Panc1 (cell line): Measurements from ENCODE around the gene RASD1. TPM values are rescaled to one million over a fixed set of nuclear protein-coding genes. Genes with fewer than 3 reads are reported as not detected.

Experiments used
- ATAC-seq: fragments of 200-7000 bp; cut with Tn5 transposase; 2 replicates; pipeline ENCODE4 v1.9.1; 2020; ENCODE audit warnings: mild to moderate bottlenecking, moderate library complexity
- BruUV-seq: library from RNA; stranded (reverse); fragments of 400-500 nt; replicated peaks from 2 replicates; lab custom pipeline; 2021; lab: Mats Ljungman, UMichigan
- CTCF ChIA-PET: fragments of 300-600 bp; sonication (Branson Sonifier 250); formaldehyde crosslinking; loops from one replicate; lab custom pipeline; 2022; ENCODE audit warnings: antibody characterized with exemption; lab: Charles Lee
- POLR2A ChIA-PET: fragments of 300-600 bp; sonication (Branson Sonifier 250); formaldehyde crosslinking; loops from one replicate; lab custom pipeline; 2022; ENCODE audit warnings: antibody characterized with exemption; lab: Charles Lee
- DNase-seq: peaks from one replicate; pipeline ENCODE4 v3.0.0-alpha.2; 2010; ENCODE audit warnings: low read depth, low spot score
- H3K27ac ChIP-seq: 2 replicates; pipeline ENCODE4 v1.5.1; 2011; ENCODE audit warnings: mild to moderate bottlenecking, low read length, inconsistent platforms
- H3K27me3 ChIP-seq: fragments of 200-500 bp; sonication (Bioruptor generic); 2 replicates; pipeline ENCODE4 v1.6.0; 2014; ENCODE audit warnings: low read length, inconsistent platforms; ENCODE audit not compliant: control insufficient read depth, insufficient read depth
- H3K36me3 ChIP-seq: fragments of 200-500 bp; sonication (Bioruptor generic); 2 replicates; pipeline ENCODE4 v1.5.1; 2014; ENCODE audit warnings: inconsistent platforms, mild to moderate bottlenecking, low read length, moderate library complexity; ENCODE audit not compliant: control insufficient read depth, insufficient read depth
- H3K4me1 ChIP-seq: 2 replicates; pipeline ENCODE4 v1.5.1; 2011; ENCODE audit warnings: inconsistent platforms, mild to moderate bottlenecking, low read length, moderate library complexity; ENCODE audit not compliant: control insufficient read depth, insufficient read depth
- H3K4me3 ChIP-seq, 2 experiments: 2 replicates each; pipeline ENCODE4 v1.5.1; 2011 to 2012; ENCODE audit warnings: low read depth in 2 of 2, low read length in 2 of 2, mild to moderate bottlenecking in 2 of 2, inconsistent platforms in 1 of 2, moderate library complexity in 1 of 2
- H3K9me3 ChIP-seq: fragments of 200-500 bp; sonication (Bioruptor generic); 2 replicates; pipeline ENCODE4 v1.5.1; 2014; ENCODE audit warnings: low read depth, mild to moderate bottlenecking, inconsistent platforms, low read length, moderate library complexity; ENCODE audit not compliant: control insufficient read depth, insufficient read depth
- POLR2AphosphoS5 ChIP-seq: IDR thresholded peaks from 2 replicates; pipeline ENCODE4 v1.6.1; 2012; ENCODE audit warnings: mild to moderate bottlenecking, low read depth, low read length, moderate library complexity
- SIN3A ChIP-seq: IDR thresholded peaks from 2 replicates; pipeline ENCODE4 v1.6.1; 2012; ENCODE audit warnings: low read depth, mild to moderate bottlenecking, low read length, moderate library complexity, borderline replicate concordance; ENCODE audit not compliant: insufficient read depth
- TCF7L2 ChIP-seq: IDR thresholded peaks from 2 replicates; pipeline ENCODE4 v1.6.1; 2011; ENCODE audit warnings: mild to moderate bottlenecking, low read depth, low read length, inconsistent platforms
- in situ Hi-C: cut with HindIII; loops from 2 replicates; pipeline ENCODE4 v1.10.0; 2016; ENCODE audit warnings: low sequenced_read_pairs, low pct_unique_long_range_greater_than_20kb
- intact Hi-C: fragments of 100-400 bp; cut with micrococcal nuclease; formaldehyde crosslinking; loops from one replicate; pipeline ENCODE4 v1.10.0; 2022; ENCODE audit not compliant: unreplicated experiment
- total RNA-seq: library from RNA; stranded (reverse); gene quantifications from one replicate; pipeline ENCODE4 v1.2.1, GENCODE V29; 2021; ENCODE audit not compliant: unreplicated experiment
- TF ChIP-seq, protein P1 (sequence below): fragments of 450-650 bp; IDR thresholded peaks from 2 replicates; pipeline ENCODE4 v1.5.1; 2017; ENCODE audit warnings: mild to moderate bottlenecking
- TF ChIP-seq, protein P2 (sequence below), 2 experiments: IDR thresholded peaks; 2 replicates each; pipeline ENCODE4 v1.6.1; 2011 to 2012; ENCODE audit warnings: low read depth in 2 of 2, control low read depth in 1 of 2, low read length in 1 of 2, mild to moderate bottlenecking in 1 of 2, moderate library complexity in 1 of 2; ENCODE audit not compliant: insufficient read depth in 1 of 2

The RASD1 gene
- total RNA-seq, 1 experiment from 2014 or later, result 1.7 TPM

DNA sequence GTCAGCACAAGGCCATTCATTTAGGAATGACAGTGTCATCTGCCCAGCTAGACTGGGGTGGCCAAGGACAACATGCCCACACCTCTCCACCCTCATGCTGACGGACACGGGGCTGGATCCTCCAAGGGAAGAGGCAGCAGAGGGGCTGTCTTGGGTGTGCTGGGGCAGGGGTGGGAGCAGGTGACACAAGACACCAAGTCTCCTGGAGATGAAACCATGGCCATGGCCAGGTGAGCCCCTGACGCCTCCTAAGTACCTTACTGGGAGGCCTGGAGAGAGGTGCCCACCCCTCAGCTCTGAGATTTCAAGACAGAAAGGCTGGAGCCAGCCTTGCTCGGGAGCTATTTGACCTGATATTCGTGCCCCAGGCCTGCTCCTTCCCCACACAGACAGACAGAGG, 9.0 kb upstream of the RASD1 start:
- TF ChIP-seq SIN3A (no peak), TCF7L2 (no peak), POLR2AphosphoS5 (no peak)
- TF ChIP-seq, protein P1, sequence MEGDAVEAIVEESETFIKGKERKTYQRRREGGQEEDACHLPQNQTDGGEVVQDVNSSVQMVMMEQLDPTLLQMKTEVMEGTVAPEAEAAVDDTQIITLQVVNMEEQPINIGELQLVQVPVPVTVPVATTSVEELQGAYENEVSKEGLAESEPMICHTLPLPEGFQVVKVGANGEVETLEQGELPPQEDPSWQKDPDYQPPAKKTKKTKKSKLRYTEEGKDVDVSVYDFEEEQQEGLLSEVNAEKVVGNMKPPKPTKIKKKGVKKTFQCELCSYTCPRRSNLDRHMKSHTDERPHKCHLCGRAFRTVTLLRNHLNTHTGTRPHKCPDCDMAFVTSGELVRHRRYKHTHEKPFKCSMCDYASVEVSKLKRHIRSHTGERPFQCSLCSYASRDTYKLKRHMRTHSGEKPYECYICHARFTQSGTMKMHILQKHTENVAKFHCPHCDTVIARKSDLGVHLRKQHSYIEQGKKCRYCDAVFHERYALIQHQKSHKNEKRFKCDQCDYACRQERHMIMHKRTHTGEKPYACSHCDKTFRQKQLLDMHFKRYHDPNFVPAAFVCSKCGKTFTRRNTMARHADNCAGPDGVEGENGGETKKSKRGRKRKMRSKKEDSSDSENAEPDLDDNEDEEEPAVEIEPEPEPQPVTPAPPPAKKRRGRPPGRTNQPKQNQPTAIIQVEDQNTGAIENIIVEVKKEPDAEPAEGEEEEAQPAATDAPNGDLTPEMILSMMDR, result no peak
- TF ChIP-seq, protein P2, sequence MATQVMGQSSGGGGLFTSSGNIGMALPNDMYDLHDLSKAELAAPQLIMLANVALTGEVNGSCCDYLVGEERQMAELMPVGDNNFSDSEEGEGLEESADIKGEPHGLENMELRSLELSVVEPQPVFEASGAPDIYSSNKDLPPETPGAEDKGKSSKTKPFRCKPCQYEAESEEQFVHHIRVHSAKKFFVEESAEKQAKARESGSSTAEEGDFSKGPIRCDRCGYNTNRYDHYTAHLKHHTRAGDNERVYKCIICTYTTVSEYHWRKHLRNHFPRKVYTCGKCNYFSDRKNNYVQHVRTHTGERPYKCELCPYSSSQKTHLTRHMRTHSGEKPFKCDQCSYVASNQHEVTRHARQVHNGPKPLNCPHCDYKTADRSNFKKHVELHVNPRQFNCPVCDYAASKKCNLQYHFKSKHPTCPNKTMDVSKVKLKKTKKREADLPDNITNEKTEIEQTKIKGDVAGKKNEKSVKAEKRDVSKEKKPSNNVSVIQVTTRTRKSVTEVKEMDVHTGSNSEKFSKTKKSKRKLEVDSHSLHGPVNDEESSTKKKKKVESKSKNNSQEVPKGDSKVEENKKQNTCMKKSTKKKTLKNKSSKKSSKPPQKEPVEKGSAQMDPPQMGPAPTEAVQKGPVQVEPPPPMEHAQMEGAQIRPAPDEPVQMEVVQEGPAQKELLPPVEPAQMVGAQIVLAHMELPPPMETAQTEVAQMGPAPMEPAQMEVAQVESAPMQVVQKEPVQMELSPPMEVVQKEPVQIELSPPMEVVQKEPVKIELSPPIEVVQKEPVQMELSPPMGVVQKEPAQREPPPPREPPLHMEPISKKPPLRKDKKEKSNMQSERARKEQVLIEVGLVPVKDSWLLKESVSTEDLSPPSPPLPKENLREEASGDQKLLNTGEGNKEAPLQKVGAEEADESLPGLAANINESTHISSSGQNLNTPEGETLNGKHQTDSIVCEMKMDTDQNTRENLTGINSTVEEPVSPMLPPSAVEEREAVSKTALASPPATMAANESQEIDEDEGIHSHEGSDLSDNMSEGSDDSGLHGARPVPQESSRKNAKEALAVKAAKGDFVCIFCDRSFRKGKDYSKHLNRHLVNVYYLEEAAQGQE (IDR thresholded peaks at IDR 0.05; ENCODE audit: insufficient read depth in 1 of 2, low read depth in 2 of 2, low read length in 1 of 2), result no peak
- Histone ChIP-seq H3K36me3 (no peaks in the 10 kb centered on the region), H3K9me3 (no peaks in the 10 kb centered on the region), H3K4me1 (no peaks in the 10 kb centered on the region), H3K4me3 (no peak overlapping the region), H3K27ac (no peak overlapping the region), H3K27me3 (no peaks in the 10 kb centered on the region)
- in situ Hi-C loops, result no loop called here
- no peak for ATAC-seq
- ChIA-PET POLR2A (no interaction called here), CTCF (no interaction called here)
- BruUV-seq, result no TSS peak
- DNase-seq, result no peak
- intact Hi-C loops, result no loop called here

DNA sequence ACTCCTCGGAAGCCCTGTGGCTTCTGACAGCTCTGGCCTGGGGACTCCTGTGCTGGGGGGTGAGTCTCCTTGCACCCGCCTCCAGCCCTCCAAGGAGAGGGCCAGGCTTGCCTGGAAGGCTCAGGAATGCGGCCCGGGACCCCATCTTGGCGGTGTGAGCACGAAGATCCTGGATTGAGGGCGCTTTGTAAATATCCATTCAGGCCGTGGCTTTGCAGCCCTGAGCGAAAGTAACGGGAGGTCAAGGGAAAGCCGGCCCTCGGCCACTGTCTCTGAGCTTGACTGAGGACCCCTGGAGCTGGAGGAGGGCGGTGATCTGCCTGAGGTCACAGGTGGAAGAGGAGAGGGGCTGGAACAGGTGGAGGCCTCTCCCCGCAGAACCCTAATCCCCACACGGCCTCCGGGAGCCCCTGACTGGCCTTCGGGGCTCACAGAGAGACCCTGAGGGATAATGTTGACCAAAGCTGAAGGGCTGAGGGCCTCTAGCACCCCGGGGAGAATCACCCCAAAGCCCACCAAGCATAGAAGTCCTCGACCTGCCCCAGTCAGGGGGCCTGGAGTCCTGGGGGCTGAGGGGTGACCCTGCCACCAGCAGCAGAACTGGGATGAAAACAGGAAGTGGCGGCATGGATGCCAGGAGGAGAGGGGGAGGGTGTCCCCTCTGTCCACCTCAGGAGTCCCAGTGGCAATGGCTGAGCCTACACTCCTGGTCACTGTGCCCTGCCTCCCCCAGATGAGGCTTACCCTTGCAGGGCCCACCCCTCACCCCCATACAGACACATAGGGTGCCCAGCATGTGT, 8.3 kb upstream of the RASD1 start:
- ATAC-seq (no peak), DNase-seq (no peak)
- ChIA-PET CTCF (no interaction called here), POLR2A (no interaction called here)
- intact Hi-C loops, result no loop called here
- no TSS peak for BruUV-seq
- no peaks in the 10 kb centered on the region for H3K4me1 ChIP-seq
- no peaks in the 10 kb centered on the region for H3K27me3 ChIP-seq
- H3K9me3 ChIP-seq, result no peaks in the 10 kb centered on the region
- TF ChIP-seq SIN3A (no peak), POLR2AphosphoS5 (no peak), TCF7L2 (no peak)
- TF ChIP-seq, protein P2 (IDR thresholded peaks at IDR 0.05; ENCODE audit: insufficient read depth in 1 of 2, low read depth in 2 of 2, low read length in 1 of 2), result no peak
- TF ChIP-seq, protein P1, result no peak
- no peaks in the 10 kb centered on the region for H3K36me3 ChIP-seq
- no peak overlapping the region for H3K4me3 ChIP-seq
- in situ Hi-C loops, result no loop called here
- no peak overlapping the region for H3K27ac ChIP-seq
